Adipose tissue (tissue), 3 donors: ENCODE data around the gene ARHGEF7. TPM values are rescaled to one million over a fixed set of nuclear protein-coding genes. Genes with fewer than 3 reads are reported as not detected.

Experiments
- H3K27ac ChIP-seq: one replicate; pipeline ENCODE4 v1.5.1; 2013; ENCODE audit warnings: low read depth, low read length
- WGBS, 3 donors: extraction: QIAGEN DNeasy Blood & Tissue Kit; methylation state at CpG; one replicate each; pipeline ENCODE4 v1.1.7; 2013; 5-methylcytosine and 5-hydroxymethylcytosine counted together
- polyA plus RNA-seq, 3 donors: library from polyadenylated mRNA; stranded (reverse); fragments of 200-250 nt; gene quantifications; one replicate each; pipeline ENCODE4 v1.2.3, GENCODE V29; 2013
- donor health status: healthy with polysubstance abuse.
- donor health status: Bipolar disorder and iron deficiency.
- donor health status: healthy.

The ARHGEF7 gene
- polyA plus RNA-seq, 3 donors = 14.0 to 41.9 (median 27.8) TPM

GRCh38 chr13:111335298-111335697 is 220.2 kb downstream of the ARHGEF7 start:
- H3K27ac ChIP-seq = no peak overlapping the region
- WGBS, 3 donors = 82 to 83% (median 83%) methylated on average over 5 of the region's 5 CpGs

GRCh38 chr13:111336666-111337065 is 221.6 kb downstream of the ARHGEF7 start:
- 87 to 91% (median 90%) methylated on average over 9 of the region's 9 CpGs for WGBS, 3 donors
- no peak overlapping the region for H3K27ac ChIP-seq

- WGBS, 3 donors = 81 to 88% (median 85%) methylated on average over 4 of the region's 4 CpGs
- no peak overlapping the region for H3K27ac ChIP-seq
These were observed 222.1 kb downstream of the ARHGEF7 start for GRCh38 chr13:111337206-111337605.

- H3K27ac ChIP-seq = no peak overlapping the region
- 79 to 93% (median 84%) methylated on average over 9 of the region's 9 CpGs for WGBS, 3 donors
These were observed 222.6 kb downstream of the ARHGEF7 start for GRCh38 chr13:111337741-111338140.

- no peak overlapping the region for H3K27ac ChIP-seq
- 85 to 91% (median 87%) methylated on average over 10 to 11 of the region's 11 CpGs for WGBS, 3 donors
These were observed 223.7 kb downstream of the ARHGEF7 start for GRCh38 chr13:111338841-111339240.

- WGBS, 3 donors = 95 to 96% (median 95%) methylated on average over 29 of the region's 29 CpGs
- H3K27ac ChIP-seq = no peak overlapping the region
These were observed 224.4 kb downstream of the ARHGEF7 start for GRCh38 chr13:111339366-111340143.

- no peak overlapping the region for H3K27ac ChIP-seq
- 91 to 94% (median 93%) methylated on average over 5 of the region's 5 CpGs for WGBS, 3 donors
These were observed 226.8 kb downstream of the ARHGEF7 start for GRCh38 chr13:111341886-111342285.

- WGBS, 3 donors = 94 to 97% (median 97%) methylated on average over 9 of the region's 9 CpGs
- H3K27ac ChIP-seq = no peak overlapping the region
These were observed 227.6 kb downstream of the ARHGEF7 start for GRCh38 chr13:111342721-111343120.

GRCh38 chr13:111343186-111343805 is 228.2 kb downstream of the ARHGEF7 start:
- 78 to 86% (median 80%) methylated on average over 11 of the region's 11 CpGs for WGBS, 3 donors
- H3K27ac ChIP-seq = no peak overlapping the region

GRCh38 chr13:111344471-111345191 is 229.5 kb downstream of the ARHGEF7 start:
- 53 to 81% (median 76%) methylated on average over 25 of the region's 25 CpGs for WGBS, 3 donors
- no peak overlapping the region for H3K27ac ChIP-seq

- WGBS, 3 donors = 85 to 92% (median 88%) methylated on average over 11 of the region's 11 CpGs
- H3K27ac ChIP-seq = no peak overlapping the region
These were observed 230.6 kb downstream of the ARHGEF7 start for GRCh38 chr13:111345682-111346081.

GRCh38 chr13:111346101-111346680 is 231.1 kb downstream of the ARHGEF7 start:
- H3K27ac ChIP-seq = no peak overlapping the region
- WGBS, 3 donors = 88 to 90% (median 89%) methylated on average over 20 of the region's 20 CpGs

- 86 to 92% (median 87%) methylated on average over 6 of the region's 6 CpGs for WGBS, 3 donors
- H3K27ac ChIP-seq = no peak overlapping the region
These were observed 232.3 kb downstream of the ARHGEF7 start for GRCh38 chr13:111347438-111347837.

- 78 to 87% (median 80%) methylated on average over 2 of the region's 2 CpGs for WGBS, 3 donors
These were observed 238.4 kb downstream of the ARHGEF7 start for GRCh38 chr13:111353508-111353907.

GRCh38 chr13:111354789-111355188 is 239.7 kb downstream of the ARHGEF7 start:
- H3K27ac ChIP-seq = no peak overlapping the region
- 44 to 65% (median 58%) methylated on average over 7 of the region's 7 CpGs for WGBS, 3 donors

More at GRCh38 chr13:111353508-111353907, 238.4 kb downstream of the ARHGEF7 start:
- H3K27ac ChIP-seq = no peak overlapping the region
